SK-N-SH (cell line): ENCODE results near the gene PTPN2. TPM values are rescaled to one million over a fixed set of nuclear protein-coding genes. Genes with fewer than 3 reads are reported as not detected.

ENCODE experiments used
- CTCF ChIA-PET: fragments of 300-600, 350-600 bp; formaldehyde crosslinking; extraction: SDS; loops from one replicate; lab custom pipeline; 2021; lab: Yijun Ruan, JAX
- POLR2A ChIA-PET: fragments of 350-600 bp; sonication (Branson Sonifier 250); formaldehyde crosslinking; extraction: SDS; loops from one replicate; lab custom pipeline; 2020; ENCODE audit warnings: antibody characterized with exemption, inconsistent platforms; lab: Yijun Ruan, JAX
- DNase-seq: peaks from one replicate; pipeline ENCODE4 v3.0.0; 2012
- H2AFZ ChIP-seq: fragments of 200-600 bp; sonication (generic); 2 replicates; pipeline ENCODE4 v1.8.1; 2016; ENCODE audit warnings: antibody characterized with exemption, mild to moderate bottlenecking, low read depth
- H3F3A ChIP-seq: fragments of 200-600 bp; sonication (generic); replicated peaks from 2 replicates; pipeline ENCODE3; 2016; ENCODE audit warnings: antibody characterized with exemption, mild to moderate bottlenecking; ENCODE audit not compliant: insufficient read depth
- H3K27ac ChIP-seq, 2 experiments: fragments of 200-500 bp in 1 of 2; fragments of 200-600 bp in 1 of 2; sonication (Bioruptor generic) in 1 of 2; sonication (generic), shearing (Covaris generic) in 1 of 2; 2 replicates each; pipeline versions ENCODE4 v1.5.1 to v1.6.1; 2014 to 2016; ENCODE audit warnings: low read depth in 2 of 2, inconsistent platforms in 1 of 2, low read length in 1 of 2, mild to moderate bottlenecking in 1 of 2, mixed read lengths in 1 of 2
- H3K27me3 ChIP-seq: fragments of 200-600 bp; sonication (generic), shearing (Covaris generic); 2 replicates; pipeline ENCODE4 v1.6.1; 2016; ENCODE audit warnings: mixed run types; ENCODE audit not compliant: insufficient read depth
- H3K36me3 ChIP-seq, 2 experiments: fragments of 200-500 bp in 1 of 2; fragments of 200-600 bp in 1 of 2; sonication (Bioruptor generic) in 1 of 2; sonication (generic) in 1 of 2; replicated peaks in 1 of 2; 2 replicates each; pipeline versions ENCODE3 to v1.5.1; 2014 to 2016; ENCODE audit warnings: low read length in 1 of 2, mild to moderate bottlenecking in 1 of 2; ENCODE audit not compliant: insufficient read depth in 2 of 2, control insufficient read depth in 1 of 2
- H3K4me1 ChIP-seq, 2 experiments: fragments of 200-500 bp in 1 of 2; fragments of 200-600 bp in 1 of 2; sonication (Bioruptor generic) in 1 of 2; sonication (generic), shearing (Covaris generic) in 1 of 2; 2 replicates each; pipeline versions ENCODE4 v1.5.1 to v1.6.1; 2014 to 2016; ENCODE audit warnings: low read depth in 1 of 2, low read length in 1 of 2, mixed run types in 1 of 2; ENCODE audit not compliant: insufficient read depth in 2 of 2, control insufficient read depth in 1 of 2
- H3K4me2 ChIP-seq: fragments of 200-600 bp; sonication (generic), shearing (Covaris generic); 2 replicates; pipeline ENCODE4 v1.6.1; 2017; ENCODE audit warnings: mixed run types
- H3K4me3 ChIP-seq, 2 experiments: fragments of 200-500 bp in 1 of 2; fragments of 200-600 bp in 1 of 2; sonication (Bioruptor generic) in 1 of 2; sonication (generic), shearing (Covaris generic) in 1 of 2; 2 replicates each; pipeline versions ENCODE4 v1.5.1 to v1.8.1; 2014 to 2016; ENCODE audit warnings: low read depth in 2 of 2, inconsistent platforms in 1 of 2, low read length in 1 of 2, mild to moderate bottlenecking in 1 of 2, mixed read lengths in 1 of 2, moderate library complexity in 1 of 2
- H3K79me2 ChIP-seq: fragments of 200-600 bp; sonication (generic); 2 replicates; pipeline ENCODE4 v1.8.1; 2017; ENCODE audit warnings: mild to moderate bottlenecking; ENCODE audit not compliant: insufficient read depth
- H3K9ac ChIP-seq: fragments of 200-600 bp; sonication (generic); 2 replicates; pipeline ENCODE4 v1.6.1; 2017; ENCODE audit warnings: mixed run types
- H3K9me2 ChIP-seq: fragments of 200-600 bp; sonication (generic); 2 replicates; pipeline ENCODE4 v1.6.1; 2017; ENCODE audit warnings: mixed run types
- H3K9me3 ChIP-seq: fragments of 200-600 bp; sonication (generic); 2 replicates; pipeline ENCODE4 v1.6.1; 2017; ENCODE audit warnings: mixed run types, mild to moderate bottlenecking, moderate library complexity
- H4K20me1 ChIP-seq: fragments of 200-600 bp; sonication (generic); 2 replicates; pipeline ENCODE4 v1.6.1; 2017; ENCODE audit warnings: mild to moderate bottlenecking, mixed run types; ENCODE audit not compliant: insufficient read depth
- CHD2 ChIP-seq: fragments of 150-350 bp; IDR thresholded peaks from 2 replicates; pipeline ENCODE4 v1.6.1; 2018; ENCODE audit warnings: low read length; ENCODE audit not compliant: partially characterized antibody
- CTCF ChIP-seq: fragments of 200-600 bp; sonication (generic); IDR thresholded peaks from 2 replicates; pipeline ENCODE4 v1.6.1; 2017; ENCODE audit warnings: antibody characterized with exemption, mild to moderate bottlenecking, moderate library complexity
- EP300 ChIP-seq, 2 experiments: IDR thresholded peaks; 2 replicates each; pipeline versions ENCODE4 v1.4.0 to v1.6.1; 2012; ENCODE audit warnings: borderline replicate concordance in 1 of 2, low read depth in 1 of 2, low read length in 1 of 2
- EZH2phosphoT487 ChIP-seq: fragments of 200-600 bp; sonication (generic); IDR thresholded peaks from 2 replicates; pipeline ENCODE4 v1.6.1; 2017; ENCODE audit warnings: low read depth, mixed run types, mild to moderate bottlenecking, antibody characterized with exemption, moderate library complexity, borderline replicate concordance
- FOSL2 ChIP-seq: IDR thresholded peaks from 2 replicates; pipeline ENCODE4 v1.4.0; 2012; ENCODE audit warnings: low read depth, mild to moderate bottlenecking, moderate library complexity, borderline replicate concordance
- FOXJ3 ChIP-seq: sonication (generic); formaldehyde crosslinking; IDR thresholded peaks from 2 replicates; pipeline ENCODE4 v1.5.1; 2020; ENCODE audit warnings: mild to moderate bottlenecking, missing genetic modification reagents
- FOXM1 ChIP-seq: IDR thresholded peaks from 2 replicates; pipeline ENCODE4 v1.4.0; 2012; ENCODE audit warnings: low read depth, mild to moderate bottlenecking
- GATA2 ChIP-seq: sonication (generic); formaldehyde crosslinking; IDR thresholded peaks from 2 replicates; pipeline ENCODE4 v1.5.0; 2020; ENCODE audit warnings: mild to moderate bottlenecking, missing genetic modification reagents
- IRF3 ChIP-seq: fragments of 150-350 bp; IDR thresholded peaks from 2 replicates; pipeline ENCODE4 v1.6.1; 2016; ENCODE audit warnings: mild to moderate bottlenecking, low read depth, low read length
- JUND ChIP-seq: IDR thresholded peaks from 2 replicates; pipeline ENCODE4 v1.4.0; 2012
- MAX ChIP-seq: IDR thresholded peaks from 2 replicates; pipeline ENCODE4 v1.4.0; 2012; ENCODE audit warnings: low read depth
- NFIC ChIP-seq: IDR thresholded peaks from 2 replicates; pipeline ENCODE4 v1.4.0; 2012; ENCODE audit warnings: borderline replicate concordance
- NRF1 ChIP-seq: IDR thresholded peaks from 2 replicates; pipeline ENCODE4 v1.6.1; 2012; ENCODE audit warnings: low read depth, mild to moderate bottlenecking, low read length
- PBX3 ChIP-seq: IDR thresholded peaks from 2 replicates; pipeline ENCODE4; 2012
- RXRA ChIP-seq: IDR thresholded peaks from 2 replicates; pipeline ENCODE4 v1.4.0; 2012; ENCODE audit warnings: low read depth, mild to moderate bottlenecking, borderline replicate concordance
- SIN3A ChIP-seq: IDR thresholded peaks from 2 replicates; pipeline ENCODE4 v1.6.1; 2012; ENCODE audit warnings: low read depth, mild to moderate bottlenecking, low read length, moderate library complexity, borderline replicate concordance
- SMC3 ChIP-seq: IDR thresholded peaks from 2 replicates; pipeline ENCODE4 v1.6.1; 2012; ENCODE audit warnings: low read depth, low read length, improper control_type of control experiment
- TAF1 ChIP-seq: IDR thresholded peaks from 2 replicates; pipeline ENCODE4 v1.6.1; 2012; ENCODE audit warnings: low read depth, mild to moderate bottlenecking, low read length, moderate library complexity, borderline replicate concordance
- TEAD4 ChIP-seq: IDR thresholded peaks from 2 replicates; pipeline ENCODE4 v1.4.0; 2012; ENCODE audit warnings: mild to moderate bottlenecking, borderline replicate concordance; ENCODE audit not compliant: insufficient read depth
- USF2 ChIP-seq: fragments of 150-350 bp; IDR thresholded peaks from 2 replicates; pipeline ENCODE4 v1.6.1; 2017; ENCODE audit warnings: antibody characterized with exemption, low read length, low read depth, borderline replicate concordance
- WGBS: methylation state at CpG from one replicate; pipeline ENCODE4 v1.1.6; 2017; ENCODE audit warnings: low lambda C conversion rate; 5-methylcytosine and 5-hydroxymethylcytosine counted together
- polyA plus RNA-seq, 3 experiments: library from polyadenylated mRNA; depleted of rRNA; stranded (reverse); fragments of >200 nt; gene quantifications; 2 replicates each; pipeline ENCODE4 v1.2.3, GENCODE V29; 2012

The PTPN2 gene
- polyA plus RNA-seq, 1 of the 3 experiments (the other 2 are of a cell fraction), result 11.2 TPM

GRCh38 chr18:12842459-12843380 lies 41.3 kb downstream of the PTPN2 start:
- 91% methylated on average over 17 of the region's 17 CpGs for WGBS
- H4K20me1 ChIP-seq, result no peaks in the 10 kb centered on the region
- ChIA-PET CTCF (no interaction called here), POLR2A (no interaction called here)
- H3K9me3 ChIP-seq, result no peaks in the 10 kb centered on the region
- no peaks in the 10 kb centered on the region for H3K9me2 ChIP-seq
- H3K4me1 ChIP-seq, result peaks cover 7 to 19% of the 10 kb centered on the region in 2 experiments; a peak in 3 of 4 replicates
- no peak overlapping the region for H3K4me3 ChIP-seq
- no peak overlapping the region for H3K9ac ChIP-seq
- no peak overlapping the region for H2AFZ ChIP-seq
- H3K27ac ChIP-seq, result no peak overlapping the region
- no peak overlapping the region for H3K4me2 ChIP-seq
- peaks cover 3% of the 10 kb centered on the region for H3F3A ChIP-seq
- no peak for DNase-seq
- peaks cover 0 to 2% of the 10 kb centered on the region in 2 experiments for H3K36me3 ChIP-seq
- TF ChIP-seq FOXJ3 (CRISPR knock-in tag), result no peak
- TF ChIP-seq, all 33 proteins: peak for 0
- Histone ChIP-seq H3K79me2 (no peaks in the 10 kb centered on the region), H3K27me3 (no peaks in the 10 kb centered on the region)

- Histone ChIP-seq H3K9me2 (no peaks in the 10 kb centered on the region), H3K36me3 (peaks cover 0 to 4% of the 10 kb centered on the region in 2 experiments), H3K27me3 (no peaks in the 10 kb centered on the region), H3K4me3 (no peak overlapping the region), H3F3A (peaks cover 5% of the 10 kb centered on the region), H4K20me1 (no peaks in the 10 kb centered on the region), H3K4me1 (peaks cover 7 to 23% of the 10 kb centered on the region in 2 experiments; a peak in 3 of 4 replicates), H3K27ac (no peak overlapping the region), H3K79me2 (no peaks in the 10 kb centered on the region), H3K9ac (no peak overlapping the region), H3K9me3 (no peaks in the 10 kb centered on the region), H2AFZ (no peak overlapping the region), H3K4me2 (no peak overlapping the region)
- no peak for TF ChIP-seq FOXM1
- TF ChIP-seq EP300 (IDR thresholded peaks at IDR 0.05; ENCODE audit: borderline replicate concordance in 1 of 2, low read depth in 1 of 2, low read length in 1 of 2), result no peak
- no peak for TF ChIP-seq USF2
- no peak for TF ChIP-seq TEAD4
- TF ChIP-seq CTCF, result no peak
- no peak for TF ChIP-seq IRF3
- TF ChIP-seq RXRA, result no peak
- no peak for TF ChIP-seq JUND
- TF ChIP-seq GATA2, result no peak
- no peak for TF ChIP-seq CHD2
- no peak for TF ChIP-seq EZH2phosphoT487
- no peak for TF ChIP-seq SIN3A
- TF ChIP-seq FOSL2, result no peak
- no peak for TF ChIP-seq PBX3
- no peak for TF ChIP-seq FOXJ3 (CRISPR knock-in tag)
- TF ChIP-seq SMC3, result no peak
- no peak for TF ChIP-seq TAF1
- TF ChIP-seq NRF1, result no peak
- TF ChIP-seq MAX, result no peak
- TF ChIP-seq NFIC, result no peak
- ChIA-PET POLR2A (no interaction called here), CTCF (no interaction called here)
- no peak for DNase-seq
- 94% methylated on average over 6 of the region's 6 CpGs for WGBS
Observed at GRCh38 chr18:12841070-12841469, 43.0 kb downstream of the PTPN2 start.
